ENCODE data around the gene CGB7.
"Not testable (repeated sequence)": the region's sequence is repeated elsewhere in the genome, so short reads cannot be mapped to it uniquely, and the experiment has no call there.

DNA sequence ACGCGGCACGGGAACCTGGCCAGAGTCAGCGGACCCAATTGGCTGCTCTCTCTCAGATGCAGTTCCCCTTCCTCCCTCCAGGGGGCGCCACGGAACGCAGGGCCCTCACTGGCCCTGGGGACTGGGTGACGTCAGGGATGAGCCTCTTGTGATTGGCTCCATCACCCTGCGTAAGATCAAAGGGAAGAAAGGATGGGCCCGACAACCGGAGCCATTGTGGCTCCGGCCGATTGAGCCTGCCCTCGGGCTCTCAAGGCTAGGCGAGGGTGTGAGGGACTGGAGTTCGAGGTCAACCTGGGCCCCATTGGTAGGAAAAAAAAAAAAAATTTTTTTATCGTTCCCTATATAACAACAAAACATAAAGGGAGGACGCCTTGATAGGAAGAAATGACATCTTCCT lies 20.7 kb downstream of the CGB7 start, which contains the start of gene CGB1:
- peak; percentile 30 to 59 for TF ChIP-seq CTCF (conservative IDR thresholded peaks at IDR 0.05 in 1 of 2, IDR thresholded peaks at IDR 0.05 in 1 of 2; ENCODE audit: extremely low read depth in 1 of 2, insufficient read depth in 1 of 2, low read depth in 1 of 2, low read length in 2 of 2)
- not testable (repeated sequence) for TF ChIP-seq EZH2 (IDR thresholded peaks at IDR 0.05; ENCODE audit: borderline replicate concordance, low read length)

Measured in mammary epithelial cell (primary cell).